AG10803 (cell line): ENCODE measurements around the gene SGTB.
"Not testable (repeated sequence)": the region's sequence is repeated elsewhere in the genome, so short reads cannot be mapped to it uniquely, and the experiment has no call there.

Experiments used
- DNase-seq: peaks from one replicate; pipeline ENCODE4 v3.0.0; 2010; ENCODE audit warnings: low read depth
- H3K4me3 ChIP-seq: 2 replicates; pipeline ENCODE4 v1.5.1; 2011; ENCODE audit warnings: mild to moderate bottlenecking, low read length, control low read depth
- TF ChIP-seq, protein P1 (sequence below): conservative IDR thresholded peaks from 2 replicates; pipeline ENCODE4 v1.5.1; 2011; ENCODE audit warnings: mild to moderate bottlenecking, low read length, control low read depth, inconsistent platforms

Gene SGTB

DNA sequence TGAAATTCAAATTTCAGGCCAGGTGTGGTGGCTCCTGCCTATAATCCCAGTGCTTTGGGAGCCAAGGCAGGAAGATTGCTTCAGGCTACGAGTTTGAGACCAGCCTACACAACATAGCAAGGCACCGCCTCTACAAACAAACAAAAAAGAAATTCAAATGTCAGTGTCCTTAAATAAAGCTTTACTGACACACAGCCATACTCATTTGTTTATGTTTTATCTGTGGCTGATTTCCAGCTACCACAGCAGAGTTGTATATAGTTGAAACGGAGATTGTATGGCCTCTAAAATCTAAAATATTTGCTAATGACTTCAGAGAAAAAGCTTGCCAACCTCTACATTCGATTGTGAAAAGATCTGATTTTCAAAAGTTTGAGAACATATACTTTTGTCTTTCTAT is 81.7 kb downstream of the SGTB start:
- H3K4me3 ChIP-seq: no peak overlapping the region
- TF ChIP-seq, protein P1, sequence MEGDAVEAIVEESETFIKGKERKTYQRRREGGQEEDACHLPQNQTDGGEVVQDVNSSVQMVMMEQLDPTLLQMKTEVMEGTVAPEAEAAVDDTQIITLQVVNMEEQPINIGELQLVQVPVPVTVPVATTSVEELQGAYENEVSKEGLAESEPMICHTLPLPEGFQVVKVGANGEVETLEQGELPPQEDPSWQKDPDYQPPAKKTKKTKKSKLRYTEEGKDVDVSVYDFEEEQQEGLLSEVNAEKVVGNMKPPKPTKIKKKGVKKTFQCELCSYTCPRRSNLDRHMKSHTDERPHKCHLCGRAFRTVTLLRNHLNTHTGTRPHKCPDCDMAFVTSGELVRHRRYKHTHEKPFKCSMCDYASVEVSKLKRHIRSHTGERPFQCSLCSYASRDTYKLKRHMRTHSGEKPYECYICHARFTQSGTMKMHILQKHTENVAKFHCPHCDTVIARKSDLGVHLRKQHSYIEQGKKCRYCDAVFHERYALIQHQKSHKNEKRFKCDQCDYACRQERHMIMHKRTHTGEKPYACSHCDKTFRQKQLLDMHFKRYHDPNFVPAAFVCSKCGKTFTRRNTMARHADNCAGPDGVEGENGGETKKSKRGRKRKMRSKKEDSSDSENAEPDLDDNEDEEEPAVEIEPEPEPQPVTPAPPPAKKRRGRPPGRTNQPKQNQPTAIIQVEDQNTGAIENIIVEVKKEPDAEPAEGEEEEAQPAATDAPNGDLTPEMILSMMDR: no peak
- DNase-seq: no peak

DNA sequence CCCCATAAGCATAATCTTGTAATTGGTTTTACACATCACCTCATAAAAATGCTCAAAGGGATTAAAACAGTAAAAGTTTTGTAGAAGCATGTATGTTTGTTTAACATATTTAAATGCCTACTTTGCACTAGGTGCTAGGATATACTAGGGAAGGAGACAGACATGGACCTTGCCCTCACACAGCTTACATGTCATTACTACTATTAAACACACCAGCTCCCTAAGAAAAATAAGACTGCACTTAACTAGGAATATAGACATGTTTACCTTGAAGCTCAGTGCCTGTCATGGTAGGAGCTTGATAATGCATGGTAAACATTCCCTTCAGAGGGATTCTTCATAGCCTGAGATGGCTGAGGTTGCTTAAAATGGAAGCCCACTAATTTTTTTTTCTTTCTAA is 90.9 kb downstream of the SGTB start:
- DNase-seq: no peak
- TF ChIP-seq, protein P1: no peak
- H3K4me3 ChIP-seq: no peak overlapping the region

DNA sequence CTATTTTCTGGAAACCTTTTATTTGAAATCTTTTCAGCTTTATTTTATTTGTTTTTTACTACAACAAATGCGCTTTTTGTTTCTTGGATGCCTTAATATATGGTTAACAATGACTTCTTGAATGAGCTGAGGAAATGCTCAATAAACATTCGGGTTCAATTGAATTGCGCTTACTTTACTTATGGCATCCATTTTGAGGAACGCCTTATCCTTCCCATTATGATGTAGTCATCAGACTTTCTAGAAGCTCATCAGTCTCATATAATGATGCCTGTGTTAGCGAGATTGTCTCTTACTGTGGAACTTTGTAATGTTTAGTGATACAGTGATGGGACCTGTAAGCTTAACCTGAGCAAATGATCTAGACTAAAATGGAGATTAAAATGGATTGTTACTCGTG is 96.2 kb downstream of the SGTB start:
- peak overlapping the region; percentile 97 for H3K4me3 ChIP-seq
- DNase-seq: no peak
- TF ChIP-seq, protein P1: no peak

DNA sequence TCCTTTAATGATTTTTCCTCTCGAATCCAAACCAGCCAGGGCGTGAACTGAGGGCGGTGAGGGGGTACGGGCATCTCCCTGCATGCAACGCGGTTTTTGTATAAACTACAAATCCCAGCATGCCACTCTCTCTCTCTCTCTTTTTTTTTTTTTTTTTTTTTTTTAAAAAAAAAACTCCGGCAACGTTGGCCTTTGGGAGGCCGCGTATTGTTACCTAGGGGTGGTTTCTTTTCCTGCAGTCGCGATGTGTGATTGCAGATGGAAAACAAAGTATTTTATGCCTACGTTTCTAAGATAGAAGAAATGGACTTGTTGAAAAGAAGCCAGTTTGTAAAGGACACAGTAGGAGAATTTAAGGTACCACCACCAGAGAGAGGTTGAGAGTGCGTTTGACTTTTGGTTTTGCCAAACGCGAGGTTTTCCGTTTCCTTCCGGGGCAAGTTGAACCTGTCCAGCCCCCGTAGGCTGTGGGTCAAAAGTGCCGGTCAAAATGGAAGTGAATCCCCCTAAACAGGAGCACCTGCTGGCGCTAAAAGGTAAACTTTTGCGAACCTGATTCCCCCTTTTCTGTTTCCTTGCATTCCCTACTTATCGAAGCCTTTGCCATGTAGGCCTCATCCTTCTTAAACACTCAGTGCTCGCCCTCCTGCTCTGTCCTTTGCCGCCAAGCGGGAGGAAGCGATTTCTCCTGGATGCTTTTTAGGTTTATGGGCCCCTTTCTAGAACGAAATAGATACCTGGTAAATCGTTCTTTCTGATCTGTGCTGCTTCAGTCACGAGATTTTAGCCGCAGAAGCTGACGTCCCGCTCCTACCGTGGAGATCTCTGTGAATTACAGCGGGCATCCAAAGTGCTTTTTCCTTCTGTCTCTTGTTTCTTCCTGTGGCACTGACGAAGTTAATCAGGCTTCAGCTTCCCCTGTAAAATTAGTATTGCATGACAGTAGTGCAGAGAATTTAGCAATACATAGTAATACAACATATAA is 97.0 kb downstream of the SGTB start, which contains the start of the genes SHLD3 and TRAPPC13:
SHLD3 (plus strand) TSS at position 457 of the 985 bp plus-strand sequence. CDS start 4,561 bp downstream, outside the sequence.
TRAPPC13 (plus strand) TSS at position 457 of the 985 bp plus-strand sequence; CDS start at position 491, 34 bp downstream.
- DNase-seq: peak; percentile 83
- peak within 1 kb of the TSS; percentile 97 for H3K4me3 ChIP-seq
- TF ChIP-seq, protein P1: 0 out of 2 replicates have a peak, but pooled peaks have one; percentile 3

DNA sequence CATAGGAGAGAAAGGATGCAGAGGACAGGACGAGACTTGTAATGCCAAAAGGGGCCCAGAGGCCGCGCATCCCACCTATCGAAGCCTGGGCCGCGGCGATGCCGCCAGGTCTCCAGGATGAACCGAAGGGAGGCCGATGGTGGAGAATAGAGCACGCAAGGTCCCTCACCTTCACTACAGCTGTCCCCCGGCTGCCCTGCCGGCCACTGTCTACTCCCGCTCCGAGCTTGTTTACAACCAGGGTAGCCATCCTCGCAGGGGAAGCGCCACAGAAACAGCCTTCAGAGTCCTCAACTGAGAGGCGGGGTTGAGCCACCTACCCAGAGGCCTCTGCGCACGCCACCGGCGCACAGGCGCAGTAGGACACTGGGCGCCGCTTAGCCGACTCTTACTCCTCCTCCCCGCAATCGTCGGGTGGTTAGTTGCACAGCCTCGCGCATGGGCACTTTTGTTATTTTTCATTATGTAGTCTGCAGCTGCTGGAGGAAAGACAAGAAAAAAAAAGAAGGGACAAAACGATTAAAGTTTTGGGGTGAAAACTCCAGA is 97.8 kb downstream of the SGTB start, which contains the start of gene TRIM23:
TRIM23 (minus strand) TSS at position 309 of the 546 bp plus-strand sequence; CDS start at position 250, 59 bp downstream.
- peak; percentile 92 for DNase-seq
- H3K4me3 ChIP-seq: peak within 1 kb of the TSS; percentile 97
- TF ChIP-seq, protein P1: peak; percentile 14; the same call in 1 of the 2 replicates

DNA sequence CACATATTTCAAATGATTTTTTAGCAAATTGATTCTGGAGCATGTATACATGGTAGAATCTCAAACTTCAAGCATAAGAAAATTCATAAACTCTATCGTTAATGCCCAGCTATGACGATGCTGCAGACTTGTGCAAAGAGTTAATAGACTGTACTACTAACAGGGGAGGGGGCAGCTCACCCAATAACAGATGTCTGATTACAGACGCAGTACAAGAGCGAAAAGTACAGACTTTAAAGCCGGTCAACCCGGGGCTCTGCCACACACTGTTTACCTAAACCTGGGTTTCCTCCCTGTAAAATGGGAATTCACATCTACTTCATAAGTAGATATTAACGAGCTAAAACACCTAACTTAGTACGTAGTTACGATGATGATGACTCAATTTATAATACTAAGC is 98.4 kb downstream of the SGTB start:
- H3K4me3 ChIP-seq: peak overlapping the region; percentile 97
- peak; percentile 0 for DNase-seq
- TF ChIP-seq, protein P1: no peak

DNA sequence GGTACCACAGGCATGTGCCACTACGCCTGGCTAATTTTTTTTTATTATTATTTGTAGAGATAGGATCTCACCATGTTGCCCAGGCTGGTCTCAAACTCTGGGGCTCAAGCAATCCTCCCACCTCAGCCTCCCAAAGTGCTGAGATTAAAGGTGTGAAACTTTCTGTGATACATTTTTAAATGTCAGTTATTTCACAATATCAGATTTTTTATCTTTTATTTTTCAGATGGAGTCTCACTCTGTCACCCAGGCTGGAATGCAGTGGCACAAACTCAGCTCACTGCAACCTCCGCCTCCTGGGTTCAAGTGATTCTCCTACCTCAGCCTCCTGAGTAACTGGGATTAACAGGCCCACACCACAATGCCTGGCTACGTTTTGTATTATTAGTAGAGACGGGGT is 99.9 kb downstream of the SGTB start:
- DNase-seq, H3K4me3 ChIP-seq: not testable (repeated sequence)
